ENCODE data around the gene CDK16. TPM values are rescaled to one million over a fixed set of nuclear protein-coding genes. Genes with fewer than 3 reads are reported as not detected.

Gene CDK16
- total RNA-seq, 1 donor from 2014 or later, result 107 TPM

DNA sequence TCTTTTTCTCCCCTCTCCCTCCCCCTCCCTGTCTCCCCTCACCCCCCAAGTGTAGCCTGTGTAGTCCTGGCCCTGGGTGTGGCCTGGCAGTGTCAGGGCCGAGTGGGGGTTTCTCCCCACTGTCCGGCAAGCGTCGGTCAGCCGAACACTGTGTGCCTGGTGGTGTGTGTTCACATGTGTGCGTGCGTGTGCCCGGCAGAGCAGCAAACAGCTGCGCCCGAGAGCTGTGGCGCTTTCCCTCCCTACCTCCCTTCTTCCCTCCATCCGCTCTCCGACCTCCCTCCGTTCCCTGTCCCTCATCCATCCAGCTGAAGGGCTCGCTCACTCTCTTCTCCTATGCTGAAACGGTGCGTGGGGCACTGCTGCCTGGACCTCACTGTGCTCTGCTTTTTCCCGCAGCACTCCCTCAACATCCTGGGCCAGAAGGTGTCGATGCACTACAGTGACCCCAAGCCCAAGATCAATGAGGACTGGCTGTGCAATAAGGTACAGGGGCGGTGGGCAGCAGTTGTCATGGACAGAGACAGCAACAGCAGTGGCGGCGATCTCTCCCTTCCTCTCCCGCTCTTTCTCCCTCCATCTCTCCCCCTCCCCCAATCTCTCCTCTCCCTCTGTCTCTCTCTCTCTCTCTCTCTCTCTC, 42.3 kb upstream of the CDK16 start:
- DNase-seq (ENCODE audit: low read depth), result no peak
- Histone ChIP-seq H3K27me3 (ENCODE audit: control insufficient read depth, insufficient read depth, low read length) (no peaks in the 10 kb centered on the region), H3K4me3 (ENCODE audit: low read depth, low read length) (no peak overlapping the region), H3K36me3 (ENCODE audit: control insufficient read depth, insufficient read depth, low read length) (no peaks in the 10 kb centered on the region)
- TF ChIP-seq, protein P1, sequence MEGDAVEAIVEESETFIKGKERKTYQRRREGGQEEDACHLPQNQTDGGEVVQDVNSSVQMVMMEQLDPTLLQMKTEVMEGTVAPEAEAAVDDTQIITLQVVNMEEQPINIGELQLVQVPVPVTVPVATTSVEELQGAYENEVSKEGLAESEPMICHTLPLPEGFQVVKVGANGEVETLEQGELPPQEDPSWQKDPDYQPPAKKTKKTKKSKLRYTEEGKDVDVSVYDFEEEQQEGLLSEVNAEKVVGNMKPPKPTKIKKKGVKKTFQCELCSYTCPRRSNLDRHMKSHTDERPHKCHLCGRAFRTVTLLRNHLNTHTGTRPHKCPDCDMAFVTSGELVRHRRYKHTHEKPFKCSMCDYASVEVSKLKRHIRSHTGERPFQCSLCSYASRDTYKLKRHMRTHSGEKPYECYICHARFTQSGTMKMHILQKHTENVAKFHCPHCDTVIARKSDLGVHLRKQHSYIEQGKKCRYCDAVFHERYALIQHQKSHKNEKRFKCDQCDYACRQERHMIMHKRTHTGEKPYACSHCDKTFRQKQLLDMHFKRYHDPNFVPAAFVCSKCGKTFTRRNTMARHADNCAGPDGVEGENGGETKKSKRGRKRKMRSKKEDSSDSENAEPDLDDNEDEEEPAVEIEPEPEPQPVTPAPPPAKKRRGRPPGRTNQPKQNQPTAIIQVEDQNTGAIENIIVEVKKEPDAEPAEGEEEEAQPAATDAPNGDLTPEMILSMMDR (IDR thresholded peaks at IDR 0.05; ENCODE audit: insufficient read depth, low read length, poor library complexity, severe bottlenecking), result no peak

DNA sequence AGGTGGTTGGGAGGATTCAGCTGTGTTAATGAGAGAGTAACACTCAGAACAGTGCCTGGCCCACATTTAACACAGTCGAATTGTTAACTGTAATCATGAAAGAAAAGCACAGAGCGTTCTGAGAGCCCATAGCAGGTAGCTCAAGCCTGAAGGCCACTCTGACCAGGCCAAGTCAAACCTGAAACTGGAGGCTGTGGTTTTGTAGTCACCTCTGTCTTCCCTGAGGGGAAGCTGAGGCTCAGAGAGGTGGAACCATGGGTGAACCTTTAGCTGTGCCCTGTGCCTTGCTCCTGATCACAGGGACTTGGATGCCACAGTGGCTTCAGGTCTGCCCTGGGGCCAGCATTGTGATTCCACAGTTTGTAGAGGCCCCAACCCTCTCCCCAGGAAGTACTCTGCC, 41.4 kb upstream of the CDK16 start:
- H3K27me3 ChIP-seq (ENCODE audit: control insufficient read depth, insufficient read depth, low read length), result no peaks in the 10 kb centered on the region
- DNase-seq (ENCODE audit: low read depth), result no peak
- H3K36me3 ChIP-seq (ENCODE audit: control insufficient read depth, insufficient read depth, low read length), result no peaks in the 10 kb centered on the region
- TF ChIP-seq, protein P1 (IDR thresholded peaks at IDR 0.05; ENCODE audit: insufficient read depth, low read length, poor library complexity, severe bottlenecking), result no peak
- no peak overlapping the region for H3K4me3 ChIP-seq (ENCODE audit: low read depth, low read length)

DNA sequence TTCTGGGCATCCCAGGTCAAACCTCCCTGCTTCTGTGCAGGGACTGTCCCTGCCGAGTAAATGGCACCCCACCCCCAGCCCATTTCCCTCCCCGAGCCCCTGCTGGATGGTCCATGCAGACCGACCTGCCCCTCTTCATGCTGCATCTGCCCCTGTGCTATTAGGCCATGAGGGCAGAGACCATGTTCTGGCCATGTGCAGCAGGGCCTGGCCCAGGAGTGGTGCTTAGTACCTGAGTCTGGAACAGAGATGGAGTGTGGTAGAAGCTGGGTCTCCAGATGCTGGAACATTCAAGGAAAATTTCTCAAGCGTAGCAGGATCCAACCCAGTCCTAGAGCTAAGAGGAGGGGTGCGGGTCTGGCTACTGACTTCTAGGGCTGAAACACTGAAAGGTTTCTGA, 40.1 kb upstream of the CDK16 start:
- no peak overlapping the region for H3K4me3 ChIP-seq (ENCODE audit: low read depth, low read length)
- DNase-seq (ENCODE audit: low read depth), result no peak
- H3K36me3 ChIP-seq (ENCODE audit: control insufficient read depth, insufficient read depth, low read length), result no peaks in the 10 kb centered on the region
- peaks cover 2% of the 10 kb centered on the region for H3K27me3 ChIP-seq (ENCODE audit: control insufficient read depth, insufficient read depth, low read length)
- TF ChIP-seq, protein P1 (IDR thresholded peaks at IDR 0.05; ENCODE audit: insufficient read depth, low read length, poor library complexity, severe bottlenecking), result no peak

DNA sequence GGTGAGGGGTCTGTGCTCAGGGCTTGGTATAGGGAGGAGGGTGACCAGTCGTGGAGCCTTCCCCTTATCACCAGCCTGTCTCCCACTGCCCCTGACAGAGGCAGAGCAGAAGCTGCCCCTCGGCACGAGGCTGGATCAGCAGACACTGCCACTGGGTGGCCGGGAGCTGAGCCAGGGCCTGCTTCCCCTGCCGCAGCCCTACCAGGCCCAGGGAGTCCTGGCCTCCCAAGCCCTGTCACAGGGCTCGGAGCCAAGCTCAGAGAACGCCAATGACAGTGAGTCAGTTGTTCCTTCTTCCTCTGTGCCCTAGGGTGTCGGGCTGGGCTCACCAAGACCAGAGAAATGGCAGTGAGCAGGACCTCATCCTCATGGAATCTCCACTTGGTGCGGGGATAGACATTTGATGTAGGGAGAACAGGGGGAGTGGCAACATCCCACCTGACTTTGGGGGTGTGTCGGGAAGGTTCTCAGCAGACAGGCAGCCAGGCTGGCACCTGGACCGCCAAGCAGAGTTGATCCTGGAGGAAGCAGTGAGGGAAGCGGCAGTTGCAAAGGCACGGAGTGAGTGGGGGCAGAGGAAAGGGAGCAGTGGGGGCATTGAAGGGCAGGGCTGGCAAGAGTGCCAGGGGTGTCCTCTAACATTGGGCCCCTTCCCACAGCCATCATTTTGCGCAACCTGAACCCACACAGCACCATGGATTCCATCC, 39.1 kb upstream of the CDK16 start:
- peaks cover 2% of the 10 kb centered on the region for H3K27me3 ChIP-seq (ENCODE audit: control insufficient read depth, insufficient read depth, low read length)
- no peak for DNase-seq (ENCODE audit: low read depth)
- no peak overlapping the region for H3K4me3 ChIP-seq (ENCODE audit: low read depth, low read length)
- TF ChIP-seq, protein P1 (IDR thresholded peaks at IDR 0.05; ENCODE audit: insufficient read depth, low read length, poor library complexity, severe bottlenecking), result no peak
- H3K36me3 ChIP-seq (ENCODE audit: control insufficient read depth, insufficient read depth, low read length), result no peaks in the 10 kb centered on the region

DNA sequence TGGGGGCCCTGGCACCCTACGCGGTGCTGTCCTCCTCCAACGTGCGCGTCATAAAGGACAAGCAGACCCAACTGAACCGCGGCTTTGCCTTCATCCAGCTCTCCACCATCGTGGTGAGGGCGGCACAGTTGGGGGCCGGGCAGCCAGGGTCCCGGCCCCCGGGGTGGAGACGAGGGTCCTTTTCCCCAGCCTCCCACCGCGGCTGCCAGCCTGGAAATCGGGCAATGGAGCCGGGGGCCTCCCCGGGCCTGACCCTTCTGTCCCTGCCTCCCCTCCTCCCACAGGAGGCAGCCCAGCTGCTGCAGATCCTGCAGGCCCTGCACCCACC, 38.6 kb upstream of the CDK16 start:
- no peak overlapping the region for H3K4me3 ChIP-seq (ENCODE audit: low read depth, low read length)
- no peaks in the 10 kb centered on the region for H3K36me3 ChIP-seq (ENCODE audit: control insufficient read depth, insufficient read depth, low read length)
- TF ChIP-seq, protein P1 (IDR thresholded peaks at IDR 0.05; ENCODE audit: insufficient read depth, low read length, poor library complexity, severe bottlenecking), result no peak
- no peak for DNase-seq (ENCODE audit: low read depth)
- H3K27me3 ChIP-seq (ENCODE audit: control insufficient read depth, insufficient read depth, low read length), result peaks cover 2% of the 10 kb centered on the region

DNA sequence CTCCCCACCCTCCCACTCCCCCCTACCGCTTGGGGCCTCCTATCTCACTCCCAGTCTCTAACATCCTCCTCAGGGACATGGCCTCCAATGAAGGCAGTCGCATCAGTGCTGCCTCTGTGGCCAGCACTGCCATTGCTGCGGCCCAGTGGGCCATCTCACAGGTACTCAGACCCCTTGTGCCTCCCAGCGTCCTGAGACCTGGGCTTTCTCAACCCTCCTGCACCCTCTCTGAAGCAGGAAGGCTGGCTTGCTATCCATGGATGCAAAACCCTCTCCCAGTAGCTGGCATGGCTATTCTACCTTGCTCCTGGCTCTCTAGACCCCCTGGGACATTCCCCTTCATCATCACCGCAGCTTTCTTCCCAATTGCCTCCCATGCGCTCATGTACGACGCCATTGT, 38.1 kb upstream of the CDK16 start:
- Histone ChIP-seq H3K36me3 (ENCODE audit: control insufficient read depth, insufficient read depth, low read length) (no peaks in the 10 kb centered on the region), H3K27me3 (ENCODE audit: control insufficient read depth, insufficient read depth, low read length) (peaks cover 2% of the 10 kb centered on the region), H3K4me3 (ENCODE audit: low read depth, low read length) (no peak overlapping the region)
- DNase-seq (ENCODE audit: low read depth), result no peak
- TF ChIP-seq, protein P1 (IDR thresholded peaks at IDR 0.05; ENCODE audit: insufficient read depth, low read length, poor library complexity, severe bottlenecking), result no peak
